ENCODE data around the gene HIVEP3.
"Not testable (repeated sequence)": the region's sequence is repeated elsewhere in the genome, so short reads cannot be mapped to it uniquely, and the experiment has no call there.

HIVEP3 gene

DNA sequence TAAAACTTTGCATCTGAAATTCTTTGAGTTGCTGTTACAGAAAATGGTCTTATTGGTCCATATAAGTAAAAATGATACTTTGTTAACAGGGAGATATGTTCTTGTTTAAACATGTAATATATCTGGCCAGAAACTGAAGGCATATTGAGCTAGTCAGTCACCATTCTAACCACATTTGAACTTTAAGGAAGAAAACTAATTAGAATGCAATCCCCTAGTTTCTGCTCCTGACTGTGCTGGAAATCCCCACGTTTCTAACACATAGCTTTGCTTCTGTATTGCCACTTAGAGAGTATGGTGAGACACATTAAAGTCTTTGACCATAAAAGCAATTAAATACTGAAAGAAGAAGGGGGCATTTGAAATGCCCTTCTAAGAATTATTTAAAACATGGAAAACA is 32.1 kb upstream of the HIVEP3 start:
- POLR2A ChIA-PET, result no interaction called here
- CTCF ChIA-PET, result interaction anchor here (0.7 kb wide), 1 partner anchor 164 kb away, joined by 4 read pairs; no protein-coding TSS in a partner anchor
- no peaks in the 10 kb centered on the region for H3K36me3 ChIP-seq (ENCODE audit: control insufficient read depth in 2 of 2, insufficient read depth in 1 of 2, low read length in 2 of 2)

GRCh38 chr1:41945946-41946345 is 27.2 kb upstream of the HIVEP3 start:
- H3K4me1 ChIP-seq (ENCODE audit: control insufficient read depth, insufficient read depth, low read length); H3K9me3 ChIP-seq (ENCODE audit: control insufficient read depth, insufficient read depth, low read depth, low read length); POLR2A ChIA-PET; CTCF ChIA-PET; H3K36me3 ChIP-seq (ENCODE audit: control insufficient read depth in 2 of 2, insufficient read depth in 1 of 2, low read length in 2 of 2); H3K27ac ChIP-seq (ENCODE audit: extremely low read depth, low read depth, low read length); H3K4me3 ChIP-seq (ENCODE audit: low read depth, low read length): not testable (repeated sequence)

More for the DNA sequence above, 32.1 kb upstream of the HIVEP3 start:
- H3K4me3 ChIP-seq (ENCODE audit: low read depth, low read length), result no peak overlapping the region
- H3K4me1 ChIP-seq (ENCODE audit: control insufficient read depth, insufficient read depth, low read length), result peaks cover 11% of the 10 kb centered on the region
- H3K9me3 ChIP-seq (ENCODE audit: control insufficient read depth, insufficient read depth, low read depth, low read length), result no peaks in the 10 kb centered on the region
- no peak overlapping the region for H3K27ac ChIP-seq (ENCODE audit: extremely low read depth, low read depth, low read length)
- TF ChIP-seq ZNF202 (tag by site-specific recombination; IDR thresholded peaks at IDR 0.05; ENCODE audit: borderline replicate concordance), result no peak
- TF ChIP-seq ZNF155 (tag by site-specific recombination; IDR thresholded peaks at IDR 0.05), result no peak
- TF ChIP-seq ZNF391 (tag by site-specific recombination; IDR thresholded peaks at IDR 0.05; ENCODE audit: borderline replicate concordance, low read depth), result no peak
- no peak for TF ChIP-seq ZBTB48 (tag by site-specific recombination; IDR thresholded peaks at IDR 0.05)
- no peak for TF ChIP-seq YY1 (tag by site-specific recombination; IDR thresholded peaks at IDR 0.05)
- TF ChIP-seq ZNF544 (tag by site-specific recombination; IDR thresholded peaks at IDR 0.05), result no peak
- TF ChIP-seq ZNF629 (tag by site-specific recombination; IDR thresholded peaks at IDR 0.05), result no peak
- TF ChIP-seq PBX3 (CRISPR knock-in tag; IDR thresholded peaks at IDR 0.05), result no peak
- TF ChIP-seq ZNF274 (IDR thresholded peaks at IDR 0.05; ENCODE audit: low read length), result no peak
- no peak for TF ChIP-seq ZNF274 (tag by site-specific recombination; IDR thresholded peaks at IDR 0.05; ENCODE audit: borderline replicate concordance)
- TF ChIP-seq, protein P1, sequence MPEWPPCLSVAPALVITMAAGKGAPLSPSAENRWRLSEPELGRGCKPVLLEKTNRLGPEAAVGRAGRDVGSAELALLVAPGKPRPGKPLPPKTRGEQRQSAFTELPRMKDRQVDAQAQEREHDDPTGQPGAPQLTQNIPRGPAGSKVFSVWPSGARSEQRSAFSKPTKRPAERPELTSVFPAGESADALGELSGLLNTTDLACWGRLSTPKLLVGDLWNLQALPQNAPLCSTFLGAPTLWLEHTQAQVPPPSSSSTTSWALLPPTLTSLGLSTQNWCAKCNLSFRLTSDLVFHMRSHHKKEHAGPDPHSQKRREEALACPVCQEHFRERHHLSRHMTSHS (tag by site-specific recombination; IDR thresholded peaks at IDR 0.05), result no peak
- TF ChIP-seq ZNF555 (tag by site-specific recombination; conservative IDR thresholded peaks at IDR 0.05), result no peak
- TF ChIP-seq GLIS2 (tag by site-specific recombination; IDR thresholded peaks at IDR 0.05), result no peak
- TF ChIP-seq, protein P2, sequence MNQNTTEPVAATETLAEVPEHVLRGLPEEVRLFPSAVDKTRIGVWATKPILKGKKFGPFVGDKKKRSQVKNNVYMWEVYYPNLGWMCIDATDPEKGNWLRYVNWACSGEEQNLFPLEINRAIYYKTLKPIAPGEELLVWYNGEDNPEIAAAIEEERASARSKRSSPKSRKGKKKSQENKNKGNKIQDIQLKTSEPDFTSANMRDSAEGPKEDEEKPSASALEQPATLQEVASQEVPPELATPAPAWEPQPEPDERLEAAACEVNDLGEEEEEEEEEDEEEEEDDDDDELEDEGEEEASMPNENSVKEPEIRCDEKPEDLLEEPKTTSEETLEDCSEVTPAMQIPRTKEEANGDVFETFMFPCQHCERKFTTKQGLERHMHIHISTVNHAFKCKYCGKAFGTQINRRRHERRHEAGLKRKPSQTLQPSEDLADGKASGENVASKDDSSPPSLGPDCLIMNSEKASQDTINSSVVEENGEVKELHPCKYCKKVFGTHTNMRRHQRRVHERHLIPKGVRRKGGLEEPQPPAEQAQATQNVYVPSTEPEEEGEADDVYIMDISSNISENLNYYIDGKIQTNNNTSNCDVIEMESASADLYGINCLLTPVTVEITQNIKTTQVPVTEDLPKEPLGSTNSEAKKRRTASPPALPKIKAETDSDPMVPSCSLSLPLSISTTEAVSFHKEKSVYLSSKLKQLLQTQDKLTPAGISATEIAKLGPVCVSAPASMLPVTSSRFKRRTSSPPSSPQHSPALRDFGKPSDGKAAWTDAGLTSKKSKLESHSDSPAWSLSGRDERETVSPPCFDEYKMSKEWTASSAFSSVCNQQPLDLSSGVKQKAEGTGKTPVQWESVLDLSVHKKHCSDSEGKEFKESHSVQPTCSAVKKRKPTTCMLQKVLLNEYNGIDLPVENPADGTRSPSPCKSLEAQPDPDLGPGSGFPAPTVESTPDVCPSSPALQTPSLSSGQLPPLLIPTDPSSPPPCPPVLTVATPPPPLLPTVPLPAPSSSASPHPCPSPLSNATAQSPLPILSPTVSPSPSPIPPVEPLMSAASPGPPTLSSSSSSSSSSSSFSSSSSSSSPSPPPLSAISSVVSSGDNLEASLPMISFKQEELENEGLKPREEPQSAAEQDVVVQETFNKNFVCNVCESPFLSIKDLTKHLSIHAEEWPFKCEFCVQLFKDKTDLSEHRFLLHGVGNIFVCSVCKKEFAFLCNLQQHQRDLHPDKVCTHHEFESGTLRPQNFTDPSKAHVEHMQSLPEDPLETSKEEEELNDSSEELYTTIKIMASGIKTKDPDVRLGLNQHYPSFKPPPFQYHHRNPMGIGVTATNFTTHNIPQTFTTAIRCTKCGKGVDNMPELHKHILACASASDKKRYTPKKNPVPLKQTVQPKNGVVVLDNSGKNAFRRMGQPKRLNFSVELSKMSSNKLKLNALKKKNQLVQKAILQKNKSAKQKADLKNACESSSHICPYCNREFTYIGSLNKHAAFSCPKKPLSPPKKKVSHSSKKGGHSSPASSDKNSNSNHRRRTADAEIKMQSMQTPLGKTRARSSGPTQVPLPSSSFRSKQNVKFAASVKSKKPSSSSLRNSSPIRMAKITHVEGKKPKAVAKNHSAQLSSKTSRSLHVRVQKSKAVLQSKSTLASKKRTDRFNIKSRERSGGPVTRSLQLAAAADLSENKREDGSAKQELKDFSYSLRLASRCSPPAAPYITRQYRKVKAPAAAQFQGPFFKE (tag by site-specific recombination; IDR thresholded peaks at IDR 0.05; ENCODE audit: borderline replicate concordance), result no peak
- TF ChIP-seq ZNF776 (tag by site-specific recombination; IDR thresholded peaks at IDR 0.05; ENCODE audit: borderline replicate concordance), result no peak
- TF ChIP-seq, protein P3, sequence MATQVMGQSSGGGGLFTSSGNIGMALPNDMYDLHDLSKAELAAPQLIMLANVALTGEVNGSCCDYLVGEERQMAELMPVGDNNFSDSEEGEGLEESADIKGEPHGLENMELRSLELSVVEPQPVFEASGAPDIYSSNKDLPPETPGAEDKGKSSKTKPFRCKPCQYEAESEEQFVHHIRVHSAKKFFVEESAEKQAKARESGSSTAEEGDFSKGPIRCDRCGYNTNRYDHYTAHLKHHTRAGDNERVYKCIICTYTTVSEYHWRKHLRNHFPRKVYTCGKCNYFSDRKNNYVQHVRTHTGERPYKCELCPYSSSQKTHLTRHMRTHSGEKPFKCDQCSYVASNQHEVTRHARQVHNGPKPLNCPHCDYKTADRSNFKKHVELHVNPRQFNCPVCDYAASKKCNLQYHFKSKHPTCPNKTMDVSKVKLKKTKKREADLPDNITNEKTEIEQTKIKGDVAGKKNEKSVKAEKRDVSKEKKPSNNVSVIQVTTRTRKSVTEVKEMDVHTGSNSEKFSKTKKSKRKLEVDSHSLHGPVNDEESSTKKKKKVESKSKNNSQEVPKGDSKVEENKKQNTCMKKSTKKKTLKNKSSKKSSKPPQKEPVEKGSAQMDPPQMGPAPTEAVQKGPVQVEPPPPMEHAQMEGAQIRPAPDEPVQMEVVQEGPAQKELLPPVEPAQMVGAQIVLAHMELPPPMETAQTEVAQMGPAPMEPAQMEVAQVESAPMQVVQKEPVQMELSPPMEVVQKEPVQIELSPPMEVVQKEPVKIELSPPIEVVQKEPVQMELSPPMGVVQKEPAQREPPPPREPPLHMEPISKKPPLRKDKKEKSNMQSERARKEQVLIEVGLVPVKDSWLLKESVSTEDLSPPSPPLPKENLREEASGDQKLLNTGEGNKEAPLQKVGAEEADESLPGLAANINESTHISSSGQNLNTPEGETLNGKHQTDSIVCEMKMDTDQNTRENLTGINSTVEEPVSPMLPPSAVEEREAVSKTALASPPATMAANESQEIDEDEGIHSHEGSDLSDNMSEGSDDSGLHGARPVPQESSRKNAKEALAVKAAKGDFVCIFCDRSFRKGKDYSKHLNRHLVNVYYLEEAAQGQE (tag by site-specific recombination; IDR thresholded peaks at IDR 0.05), result no peak
- no peak for TF ChIP-seq KLF7 (tag by site-specific recombination; IDR thresholded peaks at IDR 0.05; ENCODE audit: borderline replicate concordance)
- TF ChIP-seq ZXDB (tag by site-specific recombination; IDR thresholded peaks at IDR 0.05), result no peak
- no peak for TF ChIP-seq ZNF560 (tag by site-specific recombination; IDR thresholded peaks at IDR 0.05; ENCODE audit: borderline replicate concordance)

Data from HEK293 (cell line).